GM13977 (cell line): ENCODE data around the gene CNFN.

Source experiments
- DNase-seq: peaks from one replicate; pipeline ENCODE4 v3.0.0; 2012; ENCODE audit warnings: low spot score
- in situ Hi-C: fragments of 300-500 bp; cut with MboI; formaldehyde crosslinking; loops from one replicate; pipeline ENCODE4 v1.12.0; 2022; ENCODE audit warnings: low sequenced_read_pairs, low pct_unique_long_range_greater_than_20kb, mixed read lengths, inconsistent platforms; ENCODE audit not compliant: unreplicated experiment
- TF ChIP-seq, protein P1 (sequence below): IDR thresholded peaks from 2 replicates; pipeline ENCODE4 v1.5.1; 2012; ENCODE audit warnings: mild to moderate bottlenecking, control low read depth; ENCODE audit not compliant: insufficient read depth; ENCODE audit errors: extremely low read depth, missing control alignments

Gene CNFN, protein sequence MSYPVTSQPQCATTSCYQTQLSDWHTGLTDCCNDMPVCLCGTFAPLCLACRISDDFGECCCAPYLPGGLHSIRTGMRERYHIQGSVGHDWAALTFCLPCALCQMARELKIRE

DNA sequence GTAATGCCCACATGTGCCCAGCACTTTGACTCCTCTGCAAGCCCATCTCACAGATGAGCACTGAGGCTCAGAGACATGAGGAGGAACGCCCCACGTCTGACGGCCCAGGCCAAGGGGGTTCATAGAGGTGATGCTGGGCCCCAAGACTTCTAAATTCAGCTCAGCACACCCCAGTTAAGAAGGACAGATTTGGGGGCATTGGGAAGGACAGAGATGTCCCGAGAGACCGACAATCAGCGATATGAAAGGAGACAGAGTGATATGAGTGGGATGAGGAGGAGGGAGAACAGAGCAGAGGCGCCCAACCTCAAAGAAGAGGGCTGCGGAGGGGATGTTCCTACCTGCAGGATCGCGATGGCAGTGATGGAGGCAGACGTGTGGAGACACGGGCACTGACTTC is at the start of gene CNFN:
Gene CNFN (minus strand): TSS at position 399 of the 400 bp plus-strand sequence. CDS start 1,260 bp downstream, outside the sequence.
- in situ Hi-C loops: no loop called here
- DNase-seq: no peak
- TF ChIP-seq, protein P1, sequence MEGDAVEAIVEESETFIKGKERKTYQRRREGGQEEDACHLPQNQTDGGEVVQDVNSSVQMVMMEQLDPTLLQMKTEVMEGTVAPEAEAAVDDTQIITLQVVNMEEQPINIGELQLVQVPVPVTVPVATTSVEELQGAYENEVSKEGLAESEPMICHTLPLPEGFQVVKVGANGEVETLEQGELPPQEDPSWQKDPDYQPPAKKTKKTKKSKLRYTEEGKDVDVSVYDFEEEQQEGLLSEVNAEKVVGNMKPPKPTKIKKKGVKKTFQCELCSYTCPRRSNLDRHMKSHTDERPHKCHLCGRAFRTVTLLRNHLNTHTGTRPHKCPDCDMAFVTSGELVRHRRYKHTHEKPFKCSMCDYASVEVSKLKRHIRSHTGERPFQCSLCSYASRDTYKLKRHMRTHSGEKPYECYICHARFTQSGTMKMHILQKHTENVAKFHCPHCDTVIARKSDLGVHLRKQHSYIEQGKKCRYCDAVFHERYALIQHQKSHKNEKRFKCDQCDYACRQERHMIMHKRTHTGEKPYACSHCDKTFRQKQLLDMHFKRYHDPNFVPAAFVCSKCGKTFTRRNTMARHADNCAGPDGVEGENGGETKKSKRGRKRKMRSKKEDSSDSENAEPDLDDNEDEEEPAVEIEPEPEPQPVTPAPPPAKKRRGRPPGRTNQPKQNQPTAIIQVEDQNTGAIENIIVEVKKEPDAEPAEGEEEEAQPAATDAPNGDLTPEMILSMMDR: no peak

DNA sequence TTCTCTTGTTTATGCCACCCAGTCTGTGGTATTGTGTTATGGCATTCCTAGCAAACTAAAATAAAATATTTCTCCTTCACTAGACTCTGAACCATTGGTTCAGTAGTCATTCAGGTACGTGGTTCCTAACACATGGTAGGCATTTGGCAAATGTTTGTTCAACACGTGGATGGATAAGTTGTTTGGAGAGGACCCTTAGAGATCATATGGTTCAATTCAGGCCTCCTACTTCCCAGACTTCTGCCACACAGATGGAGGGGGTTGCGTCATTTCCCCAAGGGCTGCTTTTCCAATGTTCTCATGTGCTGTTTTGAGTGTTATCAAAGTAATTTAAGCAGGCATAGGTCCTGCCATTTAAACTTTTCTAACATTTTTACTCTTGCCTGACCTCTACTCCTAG is 45.9 kb upstream of the CNFN start:
- no peak for DNase-seq
- in situ Hi-C loops: no loop called here
- TF ChIP-seq, protein P1: no peak

DNA sequence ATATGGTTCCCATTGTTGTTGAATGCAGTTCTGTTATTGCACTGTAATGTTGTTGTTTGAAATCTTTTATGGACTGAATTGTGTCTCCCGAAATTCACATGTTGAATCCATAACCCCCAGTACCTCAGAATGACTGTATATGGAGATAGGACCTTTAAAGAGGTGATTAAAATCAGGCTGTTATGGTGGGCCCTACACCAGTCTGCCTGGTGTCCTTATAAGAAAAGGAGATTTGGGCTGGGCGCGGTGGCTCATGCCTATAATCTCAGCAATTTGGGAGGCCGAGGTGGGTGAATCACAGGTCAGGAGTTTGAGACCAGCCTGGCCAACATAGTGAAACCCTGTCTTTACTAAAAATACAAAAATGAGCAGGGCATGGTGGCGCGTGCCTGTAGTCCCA is 45.2 kb upstream of the CNFN start:
- no peak for DNase-seq
- in situ Hi-C loops: no loop called here
- TF ChIP-seq, protein P1: no peak

DNA sequence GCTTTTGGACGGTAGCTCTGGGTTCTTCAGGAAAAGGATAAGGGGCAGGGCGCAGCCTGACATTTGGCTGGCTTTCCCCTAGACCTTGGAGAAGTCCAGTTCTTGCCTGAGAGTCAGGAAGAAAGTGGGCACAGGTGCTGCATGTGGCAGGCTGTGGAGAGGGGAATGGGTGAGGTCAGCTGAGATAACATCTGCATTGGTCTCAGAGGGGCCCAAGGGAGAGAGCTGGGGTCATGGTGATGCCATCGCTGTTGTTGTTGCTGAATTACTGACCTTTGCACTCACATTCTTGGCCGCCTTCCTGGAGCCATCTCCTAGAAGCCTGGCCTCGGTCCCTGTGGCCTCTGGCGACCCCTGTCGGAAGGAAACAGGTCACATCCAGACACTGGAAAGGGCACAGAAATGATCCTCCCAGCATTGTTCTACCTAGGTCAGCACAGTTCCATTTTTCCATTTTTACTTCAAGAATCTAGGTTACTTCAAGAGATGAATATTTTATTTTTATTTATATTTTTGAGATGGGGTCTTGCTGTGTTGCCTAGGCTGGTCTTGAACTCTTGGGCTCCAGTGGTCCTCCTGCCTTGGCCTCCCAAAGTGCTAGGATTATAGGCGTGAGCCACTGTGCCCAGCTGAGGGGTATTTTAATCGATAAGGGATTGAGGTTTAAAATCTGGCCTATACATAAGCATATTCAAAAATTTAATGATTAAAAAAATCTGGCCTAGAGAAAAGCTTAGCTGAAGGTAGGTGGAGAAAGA is 43.6 kb upstream of the CNFN start:
- in situ Hi-C loops: no loop called here
- TF ChIP-seq, protein P1: peak; percentile 87
- peak; percentile 53 for DNase-seq

DNA sequence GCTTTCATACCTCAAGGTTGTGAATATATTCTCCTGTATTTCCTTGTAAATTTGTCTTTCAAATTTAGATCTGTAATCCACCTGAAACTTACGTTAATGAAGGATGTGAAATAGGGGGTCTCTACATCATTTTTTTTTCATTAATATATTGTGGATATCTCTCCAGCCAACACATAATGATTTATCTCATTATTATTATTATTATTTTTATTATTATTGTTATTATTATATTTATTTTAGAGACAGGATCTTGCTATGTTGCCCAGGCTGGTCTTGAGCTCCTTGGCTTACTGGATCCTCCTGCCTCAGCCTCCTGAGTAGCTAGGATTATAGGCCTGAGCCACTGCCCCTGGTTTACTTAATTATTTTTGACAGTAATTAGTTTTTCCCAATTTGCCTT is 41.4 kb upstream of the CNFN start:
- DNase-seq: no peak
- in situ Hi-C loops: no loop called here
- TF ChIP-seq, protein P1: no peak

DNA sequence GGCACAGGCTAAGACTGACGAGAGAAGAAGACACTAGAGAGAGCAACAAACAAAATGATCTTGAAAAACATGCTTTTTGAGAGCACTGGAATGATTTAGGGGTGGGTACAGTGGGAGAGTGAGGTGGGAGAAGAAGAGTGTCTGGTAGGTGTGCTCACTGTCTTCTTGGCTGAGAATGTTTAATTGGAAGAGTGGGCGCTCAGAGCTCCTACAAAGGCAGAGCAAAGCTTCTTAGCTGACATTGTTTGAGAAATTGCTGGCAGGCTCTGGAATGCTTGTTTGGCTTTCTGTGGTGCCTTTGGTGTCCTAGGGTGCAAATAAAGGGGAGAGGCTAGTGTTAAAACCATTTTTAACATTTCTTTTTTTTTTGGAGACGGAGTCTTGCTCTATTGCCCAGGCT is 38.6 kb upstream of the CNFN start:
- in situ Hi-C loops: no loop called here
- DNase-seq: no peak
- TF ChIP-seq, protein P1: no peak
